HEK293 (cell line): ENCODE measurements around the gene EEF1A2.
A peak's percentile ranks its signal among the peaks of the same experiment; 100 is the strongest.

Experiments used
- BCL11A ChIP-seq: fragments of 450-650 bp; formaldehyde crosslinking; IDR thresholded peaks from 2 replicates; pipeline ENCODE4 v1.5.1; 2016; ENCODE audit warnings: low read depth, missing biosample characterization, missing genetic modification characterization
- KLF8 ChIP-seq: fragments of 450-650 bp; formaldehyde crosslinking; IDR thresholded peaks from 2 replicates; pipeline ENCODE4 v1.5.1; 2016; ENCODE audit warnings: missing biosample characterization, missing genetic modification characterization
- ZNF223 ChIP-seq: fragments of 450-650 bp; formaldehyde crosslinking; IDR thresholded peaks from 2 replicates; pipeline ENCODE4 v1.5.1; 2016; ENCODE audit warnings: missing biosample characterization, missing genetic modification characterization
- ZNF248 ChIP-seq: fragments of 450-650 bp; formaldehyde crosslinking; IDR thresholded peaks from 2 replicates; pipeline ENCODE4 v1.5.1; 2017; ENCODE audit warnings: missing biosample characterization, missing genetic modification characterization
- ZNF324 ChIP-seq: fragments of 450-650 bp; formaldehyde crosslinking; IDR thresholded peaks from 2 replicates; pipeline ENCODE4 v1.5.1; 2016; ENCODE audit warnings: missing biosample characterization, missing genetic modification characterization
- ZNF548 ChIP-seq: fragments of 450-650 bp; formaldehyde crosslinking; IDR thresholded peaks from 2 replicates; pipeline ENCODE4 v1.5.1; 2016; ENCODE audit warnings: missing biosample characterization, missing genetic modification characterization
- TF ChIP-seq, protein P1 (sequence below): fragments of 450-650 bp; formaldehyde crosslinking; IDR thresholded peaks from 2 replicates; pipeline ENCODE4 v1.5.1; 2016; ENCODE audit warnings: missing biosample characterization, missing genetic modification characterization

DNA sequence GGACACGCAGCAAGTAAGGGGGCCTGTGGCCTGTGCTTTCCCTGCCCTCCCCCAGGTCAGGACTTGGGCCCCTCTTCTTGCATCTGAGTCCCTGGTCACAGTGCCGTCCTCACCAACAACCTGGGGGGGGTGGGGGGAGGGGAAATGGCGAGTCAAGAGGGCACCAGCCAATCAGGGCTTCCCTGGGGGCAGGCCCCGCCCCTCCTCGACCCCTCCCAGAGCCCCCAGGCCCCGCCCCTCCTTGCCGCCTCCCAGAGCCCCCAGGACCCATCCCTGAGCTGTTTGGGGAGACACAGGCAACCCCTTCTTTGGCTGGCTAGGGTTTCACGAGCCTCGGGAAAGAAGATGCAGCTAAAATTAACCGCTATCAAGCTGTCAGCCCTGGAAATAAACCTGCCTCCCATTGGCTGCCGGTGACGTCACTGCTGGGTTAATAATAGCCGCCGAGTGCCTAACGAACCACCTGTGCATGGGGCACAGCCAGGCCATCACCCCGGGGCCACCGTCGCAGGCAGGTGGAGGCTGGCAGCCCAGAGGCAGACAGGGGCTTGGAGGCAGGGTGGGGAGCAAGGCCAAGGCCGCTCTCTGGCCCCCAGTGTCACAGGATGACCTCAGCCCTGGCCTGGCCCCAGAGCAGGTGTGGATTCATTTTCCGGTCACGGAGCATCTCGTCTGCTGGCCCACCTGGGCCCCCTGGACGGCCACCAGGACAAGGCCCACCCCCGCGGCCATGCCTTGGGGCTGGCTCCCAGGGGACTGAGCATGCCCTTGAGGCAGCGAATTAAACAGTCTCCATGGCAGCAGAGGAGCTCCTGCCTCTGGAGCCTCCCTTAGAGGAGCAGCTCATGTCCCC is 3.2 kb upstream of the EEF1A2 start:
- no peak for TF ChIP-seq ZNF548 (tag by site-specific recombination)
- TF ChIP-seq ZNF248 = no peak
- TF ChIP-seq ZNF223 (tag by site-specific recombination) = no peak
- TF ChIP-seq, protein P1, sequence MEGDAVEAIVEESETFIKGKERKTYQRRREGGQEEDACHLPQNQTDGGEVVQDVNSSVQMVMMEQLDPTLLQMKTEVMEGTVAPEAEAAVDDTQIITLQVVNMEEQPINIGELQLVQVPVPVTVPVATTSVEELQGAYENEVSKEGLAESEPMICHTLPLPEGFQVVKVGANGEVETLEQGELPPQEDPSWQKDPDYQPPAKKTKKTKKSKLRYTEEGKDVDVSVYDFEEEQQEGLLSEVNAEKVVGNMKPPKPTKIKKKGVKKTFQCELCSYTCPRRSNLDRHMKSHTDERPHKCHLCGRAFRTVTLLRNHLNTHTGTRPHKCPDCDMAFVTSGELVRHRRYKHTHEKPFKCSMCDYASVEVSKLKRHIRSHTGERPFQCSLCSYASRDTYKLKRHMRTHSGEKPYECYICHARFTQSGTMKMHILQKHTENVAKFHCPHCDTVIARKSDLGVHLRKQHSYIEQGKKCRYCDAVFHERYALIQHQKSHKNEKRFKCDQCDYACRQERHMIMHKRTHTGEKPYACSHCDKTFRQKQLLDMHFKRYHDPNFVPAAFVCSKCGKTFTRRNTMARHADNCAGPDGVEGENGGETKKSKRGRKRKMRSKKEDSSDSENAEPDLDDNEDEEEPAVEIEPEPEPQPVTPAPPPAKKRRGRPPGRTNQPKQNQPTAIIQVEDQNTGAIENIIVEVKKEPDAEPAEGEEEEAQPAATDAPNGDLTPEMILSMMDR (tag by site-specific recombination) = no peak
- TF ChIP-seq KLF8 (tag by site-specific recombination) = peak; percentile 50; the same call in 1 of the 2 replicates
- no peak for TF ChIP-seq ZNF324
- peak; percentile 57 for TF ChIP-seq BCL11A
